Parathyroid adenoma (tissue), 2 donors: ENCODE measurements around the gene PLPP7.

Experiments used
- H2AFZ ChIP-seq: fragments of 300-600 bp; sonication (generic); one replicate; pipeline ENCODE4 v1.7.0; 2017; ENCODE audit warnings: antibody characterized with exemption, mild to moderate bottlenecking
- H3K27ac ChIP-seq: fragments of 300-600 bp; sonication (generic); one replicate; pipeline ENCODE4 v1.7.0; 2017
- H3K27me3 ChIP-seq: fragments of 300-600 bp; sonication (generic); one replicate; pipeline ENCODE4 v1.7.0; 2017; ENCODE audit warnings: low read length; ENCODE audit not compliant: control insufficient read depth, insufficient read depth
- H3K36me3 ChIP-seq: fragments of 300-600 bp; sonication (generic); one replicate; pipeline ENCODE4 v1.7.0; 2017; ENCODE audit warnings: low read length; ENCODE audit not compliant: control insufficient read depth, insufficient read depth
- H3K4me1 ChIP-seq: fragments of 300-600 bp; sonication (generic); one replicate; pipeline ENCODE4 v1.7.0; 2017; ENCODE audit warnings: control low read depth
- H3K4me2 ChIP-seq: fragments of 300-600 bp; sonication (generic); one replicate; pipeline ENCODE4 v1.7.0; 2017; ENCODE audit warnings: low read length
- H3K4me3 ChIP-seq: fragments of 300-600 bp; sonication (generic); one replicate; pipeline ENCODE4 v1.7.0; 2017; ENCODE audit warnings: low read depth, low read length
- H3K79me2 ChIP-seq: fragments of 300-600 bp; sonication (generic); one replicate; pipeline ENCODE4 v1.7.0; 2017; ENCODE audit warnings: control low read depth
- H3K9ac ChIP-seq: fragments of 300-600 bp; sonication (generic); one replicate; pipeline ENCODE4 v1.7.0; 2017; ENCODE audit warnings: mild to moderate bottlenecking
- H3K9me3 ChIP-seq: fragments of 300-600 bp; sonication (generic); one replicate; pipeline ENCODE4 v1.7.0; 2017; ENCODE audit warnings: low read length; ENCODE audit not compliant: control insufficient read depth
- CTCF ChIP-seq: fragments of 300-600 bp; sonication (generic); IDR thresholded peaks from one replicate; pipeline ENCODE4 v1.7.0; 2017; ENCODE audit warnings: antibody characterized with exemption, mild to moderate bottlenecking
- donor health status: primary hyperparathyroidism.

PLPP7 gene

GRCh38 chr9:131276094-131276888 lies 13.2 kb upstream of the PLPP7 start, which contains the start of gene FAM78A:
TSS of gene FAM78A (minus strand) at chr9:131276510. CDS start at chr9:131276179, 331 bp downstream.
- TF ChIP-seq CTCF = no peak

GRCh38 chr9:131276891-131277286 lies 12.6 kb upstream of the PLPP7 start:
- Histone ChIP-seq H3K79me2 (no peaks in the 10 kb centered on the region), H3K27me3 (no peaks in the 10 kb centered on the region), H3K36me3 (no peaks in the 10 kb centered on the region), H3K4me3 (no peak overlapping the region), H3K9me3 (no peaks in the 10 kb centered on the region), H3K9ac (no peak overlapping the region), H3K4me1 (no peaks in the 10 kb centered on the region), H3K27ac (no peak overlapping the region), H2AFZ (peak overlapping the region; percentile 60), H3K4me2 (peak overlapping the region; percentile 74)
- TF ChIP-seq CTCF = no peak

More at GRCh38 chr9:131276094-131276888, 13.2 kb upstream of the PLPP7 start, which contains the start of gene FAM78A:
- Histone ChIP-seq H3K4me3 (peak within 1 kb of the TSS; percentile 14), H3K9ac (no peak within 1 kb of the TSS), H3K27ac (no peak within 1 kb of the TSS), H3K27me3 (no peaks in the 10 kb centered on the region), H3K4me1 (no peaks in the 10 kb centered on the region), H3K79me2 (no peaks in the 10 kb centered on the region), H3K36me3 (no peaks in the 10 kb centered on the region), H2AFZ (peak within 1 kb of the TSS; percentile 60), H3K4me2 (peak within 1 kb of the TSS; percentile 74), H3K9me3 (no peaks in the 10 kb centered on the region)

GRCh38 chr9:131277287-131277909 lies 12.1 kb upstream of the PLPP7 start:
- H3K4me1 ChIP-seq = no peaks in the 10 kb centered on the region
- H3K9ac ChIP-seq = no peak overlapping the region

GRCh38 chr9:131277910-131278701 lies 11.4 kb upstream of the PLPP7 start:
- TF ChIP-seq CTCF = no peak
- Histone ChIP-seq H3K9ac (no peak overlapping the region), H3K36me3 (no peaks in the 10 kb centered on the region), H3K9me3 (no peaks in the 10 kb centered on the region), H3K4me2 (peak overlapping the region; percentile 74), H3K79me2 (no peaks in the 10 kb centered on the region), H3K4me1 (no peaks in the 10 kb centered on the region), H3K4me3 (no peak overlapping the region), H2AFZ (peak overlapping the region; percentile 60), H3K27ac (no peak overlapping the region), H3K27me3 (no peaks in the 10 kb centered on the region)

More at GRCh38 chr9:131277287-131277909, 12.1 kb upstream of the PLPP7 start:
- Histone ChIP-seq H3K27ac (no peak overlapping the region), H3K9me3 (no peaks in the 10 kb centered on the region), H3K27me3 (no peaks in the 10 kb centered on the region), H3K4me2 (peak overlapping the region; percentile 74), H3K79me2 (no peaks in the 10 kb centered on the region), H3K4me3 (peak overlapping the region; percentile 47), H2AFZ (peak overlapping the region; percentile 60), H3K36me3 (no peaks in the 10 kb centered on the region)
- TF ChIP-seq CTCF = no peak
